Fibroblast of skin of right biceps (primary cell): ENCODE results near the gene PRSS57.
"Not testable (repeated sequence)": the region's sequence is repeated elsewhere in the genome, so short reads cannot be mapped to it uniquely, and the experiment has no call there.

ENCODE experiments used
- DNase-seq: peaks from one replicate; pipeline ENCODE4 v3.0.0-alpha.2; 2013

Gene PRSS57

DNA sequence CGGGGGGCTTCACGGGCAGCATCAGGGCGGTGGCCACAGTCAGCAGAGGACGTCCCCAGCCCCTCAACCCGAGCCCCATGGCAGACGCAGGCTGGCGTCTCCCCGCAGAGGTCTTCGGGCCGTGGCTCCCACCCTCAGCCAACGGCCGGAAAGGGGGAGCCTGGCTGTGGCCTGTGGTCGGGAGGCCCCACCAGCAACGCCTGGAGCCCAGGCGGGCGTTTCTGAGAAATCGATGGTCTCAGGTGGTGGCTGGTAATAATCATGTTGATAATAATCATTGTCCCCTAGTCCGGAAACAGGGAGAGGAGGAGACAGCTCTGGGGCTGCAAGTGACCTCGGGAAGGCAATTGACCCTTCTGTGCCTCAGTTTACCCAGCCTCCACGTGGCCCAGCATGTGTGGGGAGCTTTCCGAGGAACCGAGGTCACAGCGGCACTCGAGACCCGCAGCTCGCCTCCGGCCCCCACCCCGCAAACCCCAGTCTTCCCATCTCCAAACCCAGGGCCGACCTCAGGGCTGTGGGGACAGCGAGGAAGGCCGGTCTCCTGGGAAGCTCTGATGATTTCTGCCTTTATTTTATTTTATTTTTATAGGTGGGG is at the start of gene PRSS57:
TSS of gene PRSS57 (minus strand) at position 101 of the 598 bp plus-strand sequence. CDS start at position 79, 22 bp downstream.
- DNase-seq, result no peak

DNA sequence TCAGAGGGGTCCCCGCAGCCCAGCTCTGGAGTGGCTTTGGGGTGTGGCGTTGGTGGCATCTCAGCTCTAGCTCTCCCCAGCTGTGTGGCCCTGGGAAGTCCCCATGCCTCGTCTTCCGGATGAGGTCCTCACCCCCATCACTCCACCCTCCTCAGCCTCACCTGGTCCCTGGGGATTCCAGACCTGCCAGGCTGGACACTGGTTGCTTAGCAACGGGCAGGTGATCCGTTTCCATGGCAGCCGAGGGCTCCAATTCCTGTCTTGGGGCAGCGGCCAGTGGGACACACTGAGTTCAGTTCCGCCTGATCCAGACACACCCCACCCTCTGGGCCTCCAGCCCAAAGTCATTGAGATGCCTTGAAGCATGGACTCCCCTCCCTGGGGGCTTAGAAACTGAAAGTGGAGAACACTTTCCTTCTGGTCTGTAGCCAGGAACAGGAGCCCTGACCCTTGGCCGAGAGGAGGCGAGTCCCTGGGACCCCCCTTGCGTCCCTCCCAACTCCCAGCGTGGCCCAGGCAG is 48.0 kb upstream of the PRSS57 start:
- DNase-seq, result no peak

DNA sequence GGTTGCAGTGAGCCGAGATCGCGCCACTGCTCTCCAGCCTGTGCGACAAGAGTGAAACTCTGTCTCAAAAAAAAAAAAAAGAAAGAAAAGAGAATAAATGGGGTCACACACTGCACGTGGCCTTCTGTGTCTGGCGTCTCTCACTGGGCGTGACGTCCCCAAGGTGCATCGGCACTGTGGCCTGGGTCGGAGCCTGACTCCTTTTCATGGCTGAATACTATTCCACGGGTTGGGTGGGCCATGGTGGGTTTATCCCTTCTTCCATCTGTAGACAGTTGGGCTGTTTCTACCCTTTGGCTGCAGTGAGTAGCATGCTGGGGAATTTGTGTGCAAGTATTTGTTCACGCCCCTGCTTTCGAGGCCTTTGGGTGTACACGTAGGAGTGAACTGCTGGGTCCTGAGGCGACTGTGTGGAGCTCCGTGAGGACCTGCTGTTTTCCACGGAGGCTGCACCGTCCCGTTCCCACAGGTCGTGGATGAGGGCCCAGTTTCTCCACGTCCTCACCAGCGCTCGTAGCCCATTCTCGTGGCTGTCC is 47.4 kb upstream of the PRSS57 start:
- DNase-seq, result no peak

DNA sequence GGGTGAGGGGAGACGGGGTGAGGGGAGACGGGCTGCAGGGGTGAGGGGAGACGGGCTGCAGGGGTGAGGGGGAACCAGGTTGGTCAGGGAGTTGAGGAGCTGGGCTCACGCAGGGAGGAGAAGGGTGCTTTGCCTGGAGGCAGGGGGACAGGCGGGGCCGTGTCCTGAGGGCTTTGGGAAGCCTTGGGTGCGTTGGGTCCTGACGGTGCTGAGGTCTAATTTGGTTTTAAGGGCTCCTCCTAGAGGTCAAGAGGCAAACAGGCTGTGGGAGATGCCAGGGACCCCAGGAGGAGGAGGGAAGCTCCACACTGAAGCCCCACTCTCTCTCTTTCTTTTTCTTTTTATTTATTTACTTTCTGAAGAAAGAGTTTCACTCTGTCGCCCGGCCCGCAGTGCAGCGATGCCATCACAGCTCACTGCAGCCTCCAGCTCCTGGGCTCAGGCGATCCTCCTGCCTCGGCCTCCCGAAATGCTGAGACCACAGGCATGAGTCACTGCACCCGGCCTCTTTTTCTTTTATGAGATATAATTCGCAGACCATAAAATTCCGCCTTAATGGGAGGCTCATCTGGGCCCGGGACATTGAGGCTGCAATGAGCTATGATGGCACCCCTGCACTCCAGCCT is 46.4 kb upstream of the PRSS57 start:
- DNase-seq, result no peak

DNA sequence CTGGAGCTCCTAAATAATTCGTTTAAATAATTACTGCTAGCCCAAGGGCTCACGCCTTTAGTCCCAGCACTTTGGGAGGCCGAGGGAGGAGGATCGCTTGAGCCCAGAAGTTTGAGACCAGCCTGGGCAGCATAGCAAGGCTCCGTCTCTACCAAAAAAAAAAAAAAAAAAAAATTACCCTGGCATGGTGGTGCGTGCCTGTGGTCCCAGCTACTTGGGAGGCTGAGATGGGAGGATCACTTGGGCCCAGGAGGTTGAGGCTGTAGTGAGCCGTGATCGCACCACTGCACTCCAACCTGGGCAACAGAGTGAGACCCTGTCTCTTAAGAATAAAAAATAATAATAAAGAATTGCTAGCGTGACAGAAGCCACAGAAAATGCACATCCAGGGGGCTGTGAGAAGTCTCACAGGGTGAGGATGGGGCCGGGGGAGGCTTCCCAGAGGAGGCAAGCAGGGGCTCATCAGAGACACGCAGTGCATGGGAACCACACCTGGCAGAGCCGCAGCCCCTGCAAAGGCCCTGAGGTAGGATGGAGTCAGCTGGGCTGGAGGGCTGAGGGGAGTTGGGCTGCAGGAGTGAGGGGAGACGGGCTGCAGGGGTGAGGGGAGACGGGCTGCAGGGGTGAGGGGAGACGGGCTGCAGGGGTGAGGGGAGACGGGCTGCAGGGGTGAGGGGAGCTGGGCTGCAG is 45.7 kb upstream of the PRSS57 start:
- not testable (repeated sequence) for DNase-seq

DNA sequence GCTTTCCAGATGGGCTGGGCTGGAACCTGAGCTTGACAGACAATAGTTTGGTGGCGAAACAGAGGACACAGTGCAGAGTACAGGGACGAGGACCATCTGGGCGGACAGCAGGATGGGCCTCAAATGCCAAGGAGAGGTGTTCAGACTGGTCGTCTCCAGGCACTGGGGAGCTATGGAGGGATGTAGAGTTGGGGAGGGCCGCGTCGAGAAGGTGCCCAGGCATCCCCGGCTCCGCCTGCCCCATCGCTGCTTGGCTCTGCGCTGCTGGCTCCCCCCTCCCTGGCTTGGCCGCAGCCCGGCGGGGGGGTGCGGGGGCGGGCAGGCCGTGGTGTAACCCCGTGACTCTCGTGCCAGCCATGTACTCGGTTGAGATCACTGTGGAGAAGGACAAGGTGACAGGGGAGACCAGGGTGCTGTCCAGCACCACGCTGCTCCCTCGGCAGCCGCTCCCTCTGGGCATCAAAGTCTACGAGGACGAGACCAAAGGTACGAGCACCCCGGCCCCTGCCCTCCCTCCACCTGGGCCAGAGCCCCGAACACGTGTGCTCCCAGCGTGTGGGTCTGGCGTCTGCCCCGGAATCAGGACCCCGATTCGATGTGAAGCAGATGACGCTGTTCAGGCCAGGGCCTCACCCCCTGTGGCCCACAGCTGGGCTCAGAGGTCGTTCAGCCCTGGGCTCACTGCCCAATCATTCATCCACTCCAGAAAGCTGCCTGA is 44.9 kb upstream of the PRSS57 start:
- DNase-seq, result no peak

DNA sequence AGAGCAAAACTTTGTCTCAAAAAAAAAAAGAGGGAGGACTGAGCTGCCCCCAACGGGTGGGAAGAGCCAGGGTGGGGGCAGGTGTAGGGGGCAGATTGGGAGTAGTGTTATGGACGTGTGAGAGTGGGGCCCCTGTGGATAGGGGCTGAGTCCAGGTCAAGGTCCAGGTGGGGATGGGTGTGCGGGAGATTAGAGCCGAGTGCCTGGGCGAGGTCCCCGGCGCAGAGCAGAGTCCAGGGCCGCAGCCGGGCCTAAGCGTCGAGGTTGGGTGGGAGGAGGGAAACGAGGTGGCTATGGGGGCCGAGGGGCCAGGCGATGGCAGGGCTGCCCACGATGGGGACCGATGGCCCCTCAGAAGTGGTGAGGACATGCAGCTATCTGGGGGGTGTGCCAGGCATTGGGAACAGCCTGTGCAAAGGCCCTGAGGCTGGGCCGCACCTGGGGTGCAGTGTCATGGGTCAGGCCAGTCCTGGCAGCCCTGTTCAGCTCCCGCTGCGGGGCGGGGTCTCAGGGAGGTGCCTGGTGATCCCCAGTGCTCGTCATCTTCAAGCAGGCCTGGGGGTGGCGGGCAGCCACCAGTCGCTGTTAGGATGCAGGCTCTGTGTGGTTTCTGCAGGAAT is 43.4 kb upstream of the PRSS57 start:
- no peak for DNase-seq

DNA sequence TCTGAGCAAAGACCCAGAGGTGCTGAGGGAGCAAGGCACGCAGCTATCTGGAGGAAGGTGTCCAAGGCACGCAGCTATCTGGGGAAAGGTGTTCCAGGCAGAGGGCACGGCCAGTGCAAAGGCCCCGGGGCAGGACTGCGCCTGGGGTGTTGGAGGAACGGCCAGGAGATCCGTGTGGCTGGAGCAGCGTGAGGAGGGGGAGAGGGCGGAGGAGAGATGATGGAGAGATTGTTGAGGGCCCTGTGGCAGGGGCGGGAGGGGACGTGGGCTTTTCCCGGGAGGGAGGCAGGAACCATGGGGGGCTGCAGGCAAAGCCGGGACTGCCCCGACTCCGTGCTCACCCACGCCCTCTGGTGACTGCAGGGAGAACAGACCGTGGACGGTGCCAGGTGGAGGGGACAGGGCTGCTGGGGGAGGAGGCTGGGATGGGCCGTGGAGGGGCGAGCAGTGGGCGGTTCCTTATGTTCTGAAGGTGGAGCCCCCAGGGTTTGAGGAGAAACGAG is 42.4 kb upstream of the PRSS57 start:
- DNase-seq, result peak; percentile 31

DNA sequence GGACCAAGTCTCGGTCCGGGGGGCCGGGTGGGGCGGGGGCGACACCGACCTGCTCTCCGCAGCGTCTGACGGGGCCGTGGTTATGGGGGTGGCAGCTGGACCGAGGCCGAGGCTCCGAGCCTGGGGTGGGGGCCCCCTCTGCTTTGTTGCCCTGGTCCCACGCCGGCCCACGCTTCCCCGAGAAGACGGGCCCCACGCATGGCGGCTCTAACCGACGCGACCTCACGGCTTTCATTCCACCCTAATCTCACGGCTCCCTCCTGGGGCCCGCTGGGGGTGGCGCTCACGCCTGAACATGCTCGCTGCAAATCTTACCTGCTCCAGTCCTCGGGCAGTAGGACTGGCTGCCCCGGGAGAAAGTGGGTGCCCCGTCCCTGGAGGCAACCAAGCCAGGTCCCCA is 40.9 kb upstream of the PRSS57 start:
- no peak for DNase-seq

DNA sequence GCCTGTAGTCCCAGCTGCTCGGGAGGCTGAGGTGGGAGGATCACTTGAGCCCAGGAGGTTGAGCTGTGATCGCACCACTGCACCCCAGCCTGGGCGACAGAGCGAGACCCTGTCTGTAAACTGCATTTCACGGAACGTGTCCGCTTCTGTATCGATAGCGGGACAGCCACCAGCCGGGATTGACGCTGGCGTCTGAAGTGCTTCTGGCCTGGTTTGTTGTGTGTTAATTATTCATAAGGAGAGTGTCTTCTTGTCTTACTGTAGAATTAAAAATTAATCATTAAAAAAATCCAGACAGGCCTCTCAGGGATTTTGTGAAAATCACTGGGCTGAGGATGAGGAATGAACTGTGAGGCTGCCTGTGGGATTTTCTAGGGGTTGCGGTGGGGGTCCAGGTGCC is 39.5 kb upstream of the PRSS57 start:
- DNase-seq, result no peak

DNA sequence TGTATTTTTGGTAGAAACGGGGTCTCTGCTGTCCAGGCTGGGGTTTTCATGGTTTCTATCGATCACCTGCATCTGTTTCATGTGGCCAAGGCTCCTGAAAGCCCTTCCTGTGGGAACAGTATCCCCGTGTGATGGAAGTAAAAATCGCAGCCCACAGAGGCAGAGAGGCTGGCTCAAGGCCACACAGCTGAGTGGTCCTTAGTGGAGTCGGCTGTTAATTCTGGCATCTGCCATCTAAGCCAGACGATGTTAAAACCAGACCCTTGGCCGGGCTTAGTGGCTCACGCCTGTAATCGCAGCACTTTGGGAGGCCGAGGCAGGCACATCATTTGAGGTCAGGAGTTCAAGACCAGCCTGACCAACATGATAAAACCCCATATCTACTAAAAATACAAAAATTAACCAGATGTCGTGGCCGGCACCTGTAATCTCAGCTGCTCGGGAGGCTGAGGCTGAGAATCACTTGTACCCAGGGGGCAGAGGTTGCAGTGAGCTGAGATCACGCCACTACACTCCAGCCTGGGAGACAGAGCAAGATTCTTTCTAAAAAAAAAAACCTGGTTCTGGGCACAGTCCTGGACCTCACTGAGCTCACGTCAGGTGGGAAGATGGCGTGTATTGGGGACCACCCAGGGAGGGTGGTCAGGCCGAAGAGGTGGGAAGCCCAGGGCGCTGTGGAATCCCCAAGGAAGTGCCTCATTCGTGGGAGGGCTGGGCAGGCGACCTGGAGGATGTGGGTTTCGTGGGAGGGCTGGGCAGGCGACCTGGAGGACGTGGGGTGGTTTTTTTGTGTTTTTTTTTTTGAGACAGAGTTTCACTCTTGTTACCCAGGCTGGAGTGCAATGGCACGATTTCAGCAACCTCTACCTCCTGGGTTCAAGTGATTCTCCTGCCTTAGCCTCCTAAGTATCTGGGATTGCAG is 37.2 kb upstream of the PRSS57 start:
- DNase-seq, result no peak

DNA sequence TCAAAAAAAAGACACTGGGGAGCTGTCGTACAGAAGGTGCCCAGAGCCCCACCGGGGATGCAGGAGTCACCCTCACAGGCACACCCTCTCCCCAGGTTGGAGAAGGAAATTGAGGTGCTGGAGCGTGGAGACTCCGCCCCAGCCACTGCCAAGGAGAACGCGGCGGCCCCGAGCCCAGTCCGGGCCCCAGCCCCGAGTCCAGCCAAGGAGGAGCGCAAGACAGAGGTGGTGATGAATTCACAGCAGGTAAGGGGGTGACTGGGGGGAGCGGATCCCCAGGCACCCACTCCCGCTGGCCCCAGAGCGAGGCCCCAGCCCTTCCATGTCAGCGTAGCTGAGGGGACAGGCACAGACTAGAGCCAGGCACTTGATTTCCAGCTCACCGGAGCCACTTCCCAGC is 35.7 kb upstream of the PRSS57 start:
- DNase-seq, result no peak

DNA sequence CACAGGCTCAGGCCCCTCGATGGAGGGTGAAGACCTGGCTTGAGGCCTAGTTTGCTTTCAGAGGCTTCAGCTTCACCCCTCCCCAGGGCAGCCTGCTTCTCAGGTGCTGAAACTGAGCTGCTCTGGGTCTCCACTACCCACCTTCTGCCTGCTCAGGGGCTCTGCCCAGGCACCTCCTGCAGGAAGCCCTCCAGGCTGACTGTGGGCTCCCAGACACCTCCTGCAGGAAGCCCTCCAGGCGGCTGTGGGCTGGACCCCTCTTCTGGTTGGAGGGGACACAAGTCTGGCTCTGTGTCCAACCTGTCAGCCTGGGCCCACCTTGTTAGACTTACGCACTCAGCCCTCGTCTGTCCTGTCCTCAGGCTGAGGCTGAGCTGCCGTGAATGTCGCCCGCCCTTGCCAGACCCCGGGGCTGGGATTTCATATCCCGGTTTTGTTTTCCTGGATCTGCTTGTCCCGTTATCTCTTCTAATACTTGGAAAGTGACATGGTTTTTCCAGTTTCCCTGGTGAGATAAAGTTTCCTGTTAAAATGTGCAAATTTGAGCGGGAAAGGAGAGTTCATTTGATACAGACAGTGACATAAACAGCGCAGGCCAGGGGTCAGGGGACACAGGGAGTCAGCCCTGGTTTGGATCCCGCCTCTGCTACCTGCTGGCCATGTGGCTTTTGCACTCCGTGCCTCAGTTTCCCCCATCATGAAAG is 34.9 kb upstream of the PRSS57 start:
- no peak for DNase-seq

DNA sequence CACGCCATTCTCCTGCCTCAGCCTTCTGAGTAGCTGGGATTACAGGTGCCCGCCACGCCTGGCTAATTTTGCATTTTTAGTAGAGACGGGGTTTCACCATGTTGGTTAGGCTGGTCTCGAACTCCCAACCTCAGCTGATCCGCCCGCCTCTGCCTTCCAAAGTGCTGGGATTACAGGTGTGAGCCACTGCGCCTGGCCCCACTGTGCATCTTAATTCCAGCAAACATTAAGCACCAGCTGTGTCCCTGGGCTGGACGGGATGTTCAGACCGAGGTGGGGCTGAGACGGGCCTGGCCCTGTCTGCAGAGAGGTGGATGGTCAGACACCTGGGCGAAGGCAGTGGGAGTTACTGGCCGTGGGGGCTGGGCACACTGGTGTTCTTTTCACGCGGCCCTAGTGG is 34.3 kb upstream of the PRSS57 start:
- not testable (repeated sequence) for DNase-seq

DNA sequence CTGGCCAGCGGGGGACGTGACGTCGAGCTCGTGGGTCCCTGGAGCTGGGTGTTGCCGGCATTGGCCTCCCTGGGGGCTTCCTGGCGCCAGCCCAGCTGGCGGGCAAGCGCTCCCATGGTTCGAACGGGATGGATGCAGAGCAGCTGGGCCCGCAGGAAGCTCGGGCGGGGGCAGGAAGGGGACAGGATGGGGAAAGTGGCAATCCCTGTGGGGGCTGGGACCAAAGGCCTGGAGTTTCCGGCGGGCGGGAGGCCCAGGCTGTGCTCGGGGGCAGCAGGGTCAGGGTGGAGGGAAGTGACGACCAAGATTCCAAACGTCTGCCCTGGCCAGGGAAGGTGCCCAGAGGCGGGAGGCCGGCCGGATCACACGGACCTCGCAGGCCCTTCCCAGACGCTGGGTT is 32.8 kb upstream of the PRSS57 start:
- no peak for DNase-seq

DNA sequence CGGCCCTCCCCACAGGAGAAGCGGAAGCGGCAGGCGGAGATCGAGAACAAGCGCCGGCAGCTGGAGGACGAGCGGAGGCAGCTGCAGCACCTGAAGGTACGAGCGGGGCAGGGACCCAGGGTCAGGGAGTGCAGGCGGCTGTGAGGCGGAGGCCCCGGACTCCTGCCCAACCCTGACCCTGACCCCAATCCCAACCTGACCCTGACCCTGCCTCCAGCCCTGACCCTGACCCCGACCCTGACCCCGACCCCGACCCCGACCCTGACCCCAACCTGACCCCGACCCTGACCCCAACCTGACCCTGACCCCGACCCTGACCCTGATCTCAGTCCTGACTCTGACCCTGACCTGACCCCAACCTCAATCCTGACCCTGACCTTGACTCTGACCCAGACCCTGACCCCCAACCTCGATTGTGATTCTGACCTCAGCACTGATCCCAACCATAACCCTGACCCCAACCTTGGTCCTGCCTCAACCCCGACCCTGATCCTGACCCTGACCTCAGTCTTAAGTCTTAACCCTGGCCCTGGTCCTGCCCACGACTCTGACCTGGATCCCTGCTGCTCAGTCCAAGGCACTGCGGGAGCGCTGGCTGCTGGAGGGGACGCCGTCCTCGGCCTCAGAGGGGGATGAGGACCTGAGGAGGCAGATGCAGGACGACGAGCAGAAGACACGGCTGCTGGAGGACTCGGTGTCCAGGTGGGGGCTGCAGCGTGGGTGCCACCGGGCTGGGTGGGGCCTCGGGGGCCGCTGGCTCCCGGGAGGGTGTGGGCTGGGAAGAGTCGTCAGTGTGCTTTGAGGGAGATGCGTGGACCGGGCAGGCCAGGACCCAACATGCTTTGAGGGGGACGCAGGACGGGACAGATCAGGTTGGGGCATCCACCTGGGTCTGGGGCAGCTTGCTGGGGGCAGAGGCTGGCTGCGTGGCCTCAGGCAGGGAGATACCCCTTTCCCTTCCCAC is 32.0 kb upstream of the PRSS57 start:
- DNase-seq, result no peak

DNA sequence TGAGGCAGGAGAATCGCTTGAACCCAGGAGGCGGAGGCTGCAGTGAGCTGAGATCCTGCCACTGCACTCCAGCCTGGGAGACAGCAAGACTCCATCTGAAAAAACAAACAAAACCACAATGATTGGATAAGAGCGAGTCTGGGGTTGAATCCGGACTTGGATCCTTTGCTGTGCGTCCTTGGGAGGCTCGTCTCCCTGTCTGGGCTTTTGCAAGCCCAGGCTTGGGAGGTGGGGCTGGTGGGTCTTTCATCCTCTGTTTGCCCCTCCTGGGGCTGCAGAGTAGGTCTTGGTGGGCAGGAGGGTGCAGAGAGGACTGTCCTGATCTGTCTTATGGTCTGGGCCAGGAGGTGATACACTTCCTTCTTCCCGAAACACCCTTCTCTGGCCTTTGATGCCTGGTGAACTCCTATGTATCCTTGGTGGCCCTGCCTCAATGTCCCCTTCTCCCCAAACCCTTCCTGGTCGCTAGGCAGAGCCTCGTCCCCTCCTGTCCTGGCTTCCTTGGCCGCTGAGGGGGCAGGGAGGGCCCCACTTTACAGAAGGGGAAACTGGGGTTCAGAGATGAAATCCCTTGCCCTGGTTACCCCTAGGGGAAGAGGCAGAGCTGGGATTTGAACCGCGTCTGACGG is 30.3 kb upstream of the PRSS57 start:
- DNase-seq, result no peak

DNA sequence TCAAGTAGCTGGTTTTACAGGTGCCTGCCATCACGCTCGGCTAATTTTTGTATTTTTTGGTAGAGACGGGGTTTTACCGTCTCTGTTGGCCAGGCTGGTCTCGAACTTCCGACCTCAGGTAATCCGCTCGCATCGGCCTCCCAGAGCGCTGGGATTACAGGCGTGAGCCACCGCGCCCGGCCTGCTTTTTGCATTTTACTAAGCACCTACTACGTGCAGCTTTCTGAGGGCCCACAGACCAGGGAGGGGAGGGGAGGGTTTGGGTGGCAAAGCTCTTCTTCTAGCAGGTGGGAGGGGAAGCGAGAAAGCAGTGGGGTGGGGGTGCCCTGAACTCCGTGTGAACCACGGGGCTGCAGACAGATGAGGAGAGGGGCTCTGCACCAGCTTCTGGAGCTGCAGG is 28.5 kb upstream of the PRSS57 start:
- no peak for DNase-seq

DNA sequence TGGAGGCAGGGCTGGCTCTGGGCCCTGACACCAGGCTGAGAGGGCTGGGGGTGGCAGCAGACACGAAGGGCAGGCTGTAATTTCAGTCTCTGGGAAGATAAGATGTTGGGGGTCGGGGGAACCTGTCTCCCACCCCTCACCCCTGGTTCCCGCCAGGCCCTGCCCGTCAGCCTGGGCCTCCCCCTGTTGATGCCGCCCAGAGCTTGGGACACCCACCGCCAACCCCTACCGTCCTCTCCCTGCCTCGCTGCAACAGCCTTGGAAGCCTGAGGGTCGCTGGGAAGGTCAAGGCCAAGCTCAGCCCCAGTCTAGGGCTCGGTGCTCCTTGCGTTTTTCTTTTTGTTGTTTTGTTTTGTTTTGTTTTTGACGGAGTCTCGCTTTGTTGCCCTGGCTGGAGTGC is 28.0 kb upstream of the PRSS57 start:
- DNase-seq, result no peak
